ENCODE measurements around the gene PLCG2.

The PLCG2 gene

GRCh38 chr16:81861915-81862314 is 82.8 kb downstream of the PLCG2 start:
- TF ChIP-seq CTCF (IDR thresholded peaks at IDR 0.05; ENCODE audit: extremely low read depth, missing control alignments): no peak

GRCh38 chr16:81863630-81864352 is 84.7 kb downstream of the PLCG2 start:
- peak; percentile 70 for DNase-seq (ENCODE audit: low spot score)
- no peak for TF ChIP-seq CTCF (IDR thresholded peaks at IDR 0.05; ENCODE audit: extremely low read depth, missing control alignments)

More at GRCh38 chr16:81861915-81862314, 82.8 kb downstream of the PLCG2 start:
- DNase-seq (ENCODE audit: low spot score): no peak

GRCh38 chr16:81864646-81865382 is 85.7 kb downstream of the PLCG2 start:
- no peak for DNase-seq (ENCODE audit: low spot score)
- no peak for TF ChIP-seq CTCF (IDR thresholded peaks at IDR 0.05; ENCODE audit: extremely low read depth, missing control alignments)

- TF ChIP-seq CTCF (IDR thresholded peaks at IDR 0.05; ENCODE audit: extremely low read depth, missing control alignments): no peak
- no peak for DNase-seq (ENCODE audit: low spot score)
Measured at GRCh38 chr16:81866820-81867440, 87.8 kb downstream of the PLCG2 start.

GRCh38 chr16:81868057-81868748 is 89.1 kb downstream of the PLCG2 start:
- TF ChIP-seq CTCF (IDR thresholded peaks at IDR 0.05; ENCODE audit: extremely low read depth, missing control alignments): no peak
- DNase-seq (ENCODE audit: low spot score): no peak

- no peak for TF ChIP-seq CTCF (IDR thresholded peaks at IDR 0.05; ENCODE audit: extremely low read depth, missing control alignments)
- DNase-seq (ENCODE audit: low spot score): no peak
Measured at GRCh38 chr16:81869326-81869725, 90.2 kb downstream of the PLCG2 start.
